Left ventricle myocardium superior (tissue), 1 donor: ENCODE data around the gene FAM50B. TPM values are rescaled to one million over a fixed set of nuclear protein-coding genes. Genes with fewer than 3 reads are reported as not detected.
A peak's percentile ranks its signal among the peaks of the same experiment; 100 is the strongest.

Experiments used
- ATAC-seq: fragments of 200-7000 bp; cut with Tn5 transposase; one replicate; pipeline ENCODE4 v1.9.1; 2020; ENCODE audit warnings: mild to moderate bottlenecking, moderate library complexity
- DNase-seq: peaks from one replicate; pipeline ENCODE4 v3.0.0-alpha.2; 2020
- intact Hi-C: fragments of 100-400 bp; cut with micrococcal nuclease; formaldehyde crosslinking; loops from one replicate; pipeline ENCODE4 v1.11.0; 2022
- total RNA-seq: library from RNA; stranded (reverse); fragmentation: NEBNext Ultra II Directional; extraction: Animal tissue kit (Norgen Biotek cat#: 25700); gene quantifications from one replicate; pipeline ENCODE4 v1.2.1, GENCODE V29; 2021
- donor health status: DM: no; HTN: yes; CAD: no; lungs with severe emphysema.

FAM50B gene
- total RNA-seq, 1 donor from 2014 or later = 28.2 TPM

GRCh38 chr6:3884007-3884745 is 35.0 kb downstream of the FAM50B start:
- ATAC-seq (peak; percentile 54), DNase-seq (no peak)
- intact Hi-C loops = loop anchor here (10.0 kb wide), 2 partner anchors 51 to 139 kb away; no protein-coding TSS in a partner anchor

- intact Hi-C loops = loop anchor here (10.0 kb wide), 2 partner anchors 49 to 141 kb away; no protein-coding TSS in a partner anchor
- no peak for DNase-seq
Measured at GRCh38 chr6:3885262-3886036, 36.3 kb downstream of the FAM50B start.

GRCh38 chr6:3887150-3887700 is 38.1 kb downstream of the FAM50B start:
- DNase-seq (no peak), ATAC-seq (peak; percentile 14)
- intact Hi-C loops = loop anchor here (10.0 kb wide), 2 partner anchors 48 to 142 kb away; no protein-coding TSS in a partner anchor

More at GRCh38 chr6:3885262-3886036, 36.3 kb downstream of the FAM50B start:
- no peak for ATAC-seq

- intact Hi-C loops = loop anchor here (10.0 kb wide), 2 partner anchors 46 to 144 kb away; no protein-coding TSS in a partner anchor
- DNase-seq (peak; percentile 66), ATAC-seq (peak; percentile 54)
Measured at GRCh38 chr6:3888153-3888957, 39.2 kb downstream of the FAM50B start.

- ATAC-seq (no peak), DNase-seq (no peak)
- intact Hi-C loops = no loop called here
Measured at GRCh38 chr6:3890047-3890446, 40.9 kb downstream of the FAM50B start.

GRCh38 chr6:3891883-3892282 is 42.7 kb downstream of the FAM50B start:
- no peak for ATAC-seq
- no peak for DNase-seq
- intact Hi-C loops = no loop called here

GRCh38 chr6:3892603-3893002 is 43.4 kb downstream of the FAM50B start:
- DNase-seq = no peak

GRCh38 chr6:3893487-3893886 is 44.3 kb downstream of the FAM50B start:
- no peak for DNase-seq
- intact Hi-C loops = no loop called here
- ATAC-seq = no peak

More at GRCh38 chr6:3892603-3893002, 43.4 kb downstream of the FAM50B start:
- no peak for ATAC-seq
- intact Hi-C loops = no loop called here

GRCh38 chr6:3893917-3894316 is 44.7 kb downstream of the FAM50B start:
- ATAC-seq (no peak), DNase-seq (no peak)
- intact Hi-C loops = no loop called here

- intact Hi-C loops = no loop called here
- ATAC-seq (no peak), DNase-seq (no peak)
Measured at GRCh38 chr6:3894590-3895311, 45.6 kb downstream of the FAM50B start.

GRCh38 chr6:3895312-3895653 is 46.1 kb downstream of the FAM50B start:
- DNase-seq = no peak
- no peak for ATAC-seq
- intact Hi-C loops = no loop called here

- intact Hi-C loops = no loop called here
- DNase-seq = no peak
- ATAC-seq = no peak
Measured at GRCh38 chr6:3895805-3896204, 46.6 kb downstream of the FAM50B start.

GRCh38 chr6:3898265-3898994 is 49.3 kb downstream of the FAM50B start:
- intact Hi-C loops = no loop called here
- no peak for ATAC-seq
- DNase-seq = no peak

GRCh38 chr6:3899061-3899460 is 49.9 kb downstream of the FAM50B start:
- intact Hi-C loops = no loop called here
- no peak for DNase-seq
- no peak for ATAC-seq

- ATAC-seq (no peak), DNase-seq (no peak)
- intact Hi-C loops = no loop called here
Measured at GRCh38 chr6:3899970-3900439, 50.8 kb downstream of the FAM50B start.
